Breast epithelium (tissue), 4 donors: ENCODE data around the gene MSH3. TPM values are rescaled to one million over a fixed set of nuclear protein-coding genes. Genes with fewer than 3 reads are reported as not detected.

ENCODE experiments used
- DNase-seq, 2 donors: peaks; one replicate each; pipeline ENCODE4 v3.0.0-alpha.2; 2019; ENCODE audit warnings: low spot score in 2 of 2
- H3K27ac ChIP-seq, 2 donors: fragments of 200-600 bp; sonication (generic) in 1 of 2; one replicate each; pipeline ENCODE4 v1.5.1; 2016 to 2019; ENCODE audit warnings: mild to moderate bottlenecking in 1 of 2
- H3K27me3 ChIP-seq, 2 donors: fragments of 200-600 bp; sonication (generic) in 1 of 2; one replicate each; pipeline versions ENCODE4 v1.5.1 to v1.6.0; 2017 to 2019; ENCODE audit warnings: control low read depth in 1 of 2, mild to moderate bottlenecking in 1 of 2
- H3K36me3 ChIP-seq: fragments of 200-600 bp; one replicate; pipeline ENCODE4 v1.5.1; 2019
- H3K4me1 ChIP-seq, 2 donors: fragments of 200-600 bp; sonication (generic); one replicate each; pipeline ENCODE4 v1.5.1; 2016 to 2019; ENCODE audit warnings: control low read depth in 1 of 2
- H3K4me3 ChIP-seq, 3 donors: fragments of 200-600 bp; sonication (generic); 1 replicate in 2 of 3; 2 replicates in 1 of 3; pipeline ENCODE4 v1.5.1; 2016 to 2019; ENCODE audit warnings: mild to moderate bottlenecking in 3 of 3, moderate library complexity in 2 of 3
- H3K9me3 ChIP-seq, 2 donors: fragments of 200-600 bp; sonication (generic) in 1 of 2; one replicate each; pipeline ENCODE4 v1.5.1; 2016 to 2019; ENCODE audit warnings: control low read depth in 1 of 2
- POLR2A ChIP-seq: fragments of 450-650 bp; IDR thresholded peaks from one replicate; pipeline ENCODE4 v1.6.1; 2016; ENCODE audit warnings: antibody characterized with exemption, mild to moderate bottlenecking, moderate library complexity
- POLR2AphosphoS5 ChIP-seq, 3 donors: sonication (generic); formaldehyde crosslinking; IDR thresholded peaks; one replicate each; pipeline ENCODE4 v1.6.1; 2017; ENCODE audit warnings: antibody characterized with exemption in 3 of 3
- intact Hi-C: fragments of 100-400 bp; cut with DNase I; formaldehyde crosslinking; loops from one replicate; pipeline ENCODE4 v1.15.1; 2023; ENCODE audit warnings: low total_unique reads
- total RNA-seq, 3 donors: library from RNA; depleted of rRNA; stranded (reverse); fragments of >200 nt; gene quantifications; one replicate each; pipeline ENCODE4 v1.1.0, GENCODE V29; 2016
- TF ChIP-seq, protein P1 (sequence below), 3 donors: fragments of 450-650 bp; IDR thresholded peaks; one replicate each; pipeline ENCODE4 v1.5.1; 2016 to 2017; ENCODE audit warnings: antibody characterized with exemption in 3 of 3, mild to moderate bottlenecking in 3 of 3, moderate library complexity in 3 of 3

Gene MSH3
- total RNA-seq, 3 donors from 2014 or later: 20.0 to 21.4 (median 21.3) TPM

DNA sequence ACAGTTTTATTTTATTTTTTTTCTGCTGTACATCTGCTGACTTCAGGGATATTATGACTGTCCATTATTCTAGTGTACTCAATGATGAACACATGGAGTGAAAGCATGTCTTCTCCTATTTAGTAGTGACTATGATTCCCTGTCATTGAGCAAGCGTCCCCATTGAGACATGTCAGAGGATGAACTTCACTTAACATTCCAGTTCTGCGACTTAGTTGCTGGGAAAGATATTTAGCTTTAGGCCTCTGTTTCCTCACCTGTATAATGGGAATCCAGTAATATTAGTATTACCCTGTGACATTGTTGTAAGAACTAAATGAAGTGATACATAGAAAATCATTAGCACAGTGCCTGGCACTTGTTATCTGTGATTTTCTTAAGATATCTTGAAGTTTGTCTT, 145.1 kb downstream of the MSH3 start:
- Histone ChIP-seq H3K4me3 (no peak overlapping the region), H3K27me3 (no peaks in the 10 kb centered on the region), H3K36me3 (no peaks in the 10 kb centered on the region), H3K9me3 (no peaks in the 10 kb centered on the region), H3K4me1 (no peaks in the 10 kb centered on the region), H3K27ac (no peak overlapping the region)
- TF ChIP-seq, protein P1, sequence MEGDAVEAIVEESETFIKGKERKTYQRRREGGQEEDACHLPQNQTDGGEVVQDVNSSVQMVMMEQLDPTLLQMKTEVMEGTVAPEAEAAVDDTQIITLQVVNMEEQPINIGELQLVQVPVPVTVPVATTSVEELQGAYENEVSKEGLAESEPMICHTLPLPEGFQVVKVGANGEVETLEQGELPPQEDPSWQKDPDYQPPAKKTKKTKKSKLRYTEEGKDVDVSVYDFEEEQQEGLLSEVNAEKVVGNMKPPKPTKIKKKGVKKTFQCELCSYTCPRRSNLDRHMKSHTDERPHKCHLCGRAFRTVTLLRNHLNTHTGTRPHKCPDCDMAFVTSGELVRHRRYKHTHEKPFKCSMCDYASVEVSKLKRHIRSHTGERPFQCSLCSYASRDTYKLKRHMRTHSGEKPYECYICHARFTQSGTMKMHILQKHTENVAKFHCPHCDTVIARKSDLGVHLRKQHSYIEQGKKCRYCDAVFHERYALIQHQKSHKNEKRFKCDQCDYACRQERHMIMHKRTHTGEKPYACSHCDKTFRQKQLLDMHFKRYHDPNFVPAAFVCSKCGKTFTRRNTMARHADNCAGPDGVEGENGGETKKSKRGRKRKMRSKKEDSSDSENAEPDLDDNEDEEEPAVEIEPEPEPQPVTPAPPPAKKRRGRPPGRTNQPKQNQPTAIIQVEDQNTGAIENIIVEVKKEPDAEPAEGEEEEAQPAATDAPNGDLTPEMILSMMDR (IDR thresholded peaks at IDR 0.05): no peak
- TF ChIP-seq POLR2A: no peak
- no peak for TF ChIP-seq POLR2AphosphoS5 (IDR thresholded peaks at IDR 0.05)
- no peak for DNase-seq
- intact Hi-C loops: no loop called here

DNA sequence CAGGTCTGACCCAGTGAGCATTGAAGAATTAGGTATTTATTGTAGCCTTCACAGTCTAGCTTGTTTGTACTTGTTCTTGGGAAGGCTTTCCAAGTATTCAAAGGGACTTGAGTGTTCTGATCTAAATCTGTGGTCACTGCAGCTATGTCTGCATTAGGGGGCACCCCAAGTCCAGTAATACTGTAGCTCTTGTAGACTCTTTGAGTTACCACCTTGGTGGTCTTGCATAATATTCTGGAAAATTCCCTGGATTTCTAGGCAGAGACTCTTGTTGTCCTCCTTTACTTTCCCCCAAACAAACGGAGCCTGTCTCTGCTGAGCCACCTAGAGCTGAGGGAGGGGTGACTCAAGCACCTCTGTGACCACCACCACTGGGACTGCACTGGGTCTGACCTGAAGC, 149.9 kb downstream of the MSH3 start:
- intact Hi-C loops: no loop called here
- Histone ChIP-seq H3K27me3 (no peaks in the 10 kb centered on the region), H3K9me3 (no peaks in the 10 kb centered on the region), H3K27ac (no peak overlapping the region), H3K4me3 (no peak overlapping the region), H3K4me1 (no peaks in the 10 kb centered on the region), H3K36me3 (no peaks in the 10 kb centered on the region)
- TF ChIP-seq, protein P1 (IDR thresholded peaks at IDR 0.05): no peak
- no peak for TF ChIP-seq POLR2A
- TF ChIP-seq POLR2AphosphoS5 (IDR thresholded peaks at IDR 0.05): no peak
- no peak for DNase-seq

- Histone ChIP-seq H3K4me1 (no peaks in the 10 kb centered on the region), H3K27me3 (no peaks in the 10 kb centered on the region), H3K36me3 (no peaks in the 10 kb centered on the region), H3K9me3 (no peaks in the 10 kb centered on the region), H3K27ac (no peak overlapping the region), H3K4me3 (no peak overlapping the region)
- DNase-seq: no peak
- intact Hi-C loops: no loop called here
- TF ChIP-seq POLR2AphosphoS5 (IDR thresholded peaks at IDR 0.05) (no peak), POLR2A (no peak)
- TF ChIP-seq, protein P1 (IDR thresholded peaks at IDR 0.05): no peak
Observed at GRCh38 chr5:80805038-80805437, 150.6 kb downstream of the MSH3 start.

DNA sequence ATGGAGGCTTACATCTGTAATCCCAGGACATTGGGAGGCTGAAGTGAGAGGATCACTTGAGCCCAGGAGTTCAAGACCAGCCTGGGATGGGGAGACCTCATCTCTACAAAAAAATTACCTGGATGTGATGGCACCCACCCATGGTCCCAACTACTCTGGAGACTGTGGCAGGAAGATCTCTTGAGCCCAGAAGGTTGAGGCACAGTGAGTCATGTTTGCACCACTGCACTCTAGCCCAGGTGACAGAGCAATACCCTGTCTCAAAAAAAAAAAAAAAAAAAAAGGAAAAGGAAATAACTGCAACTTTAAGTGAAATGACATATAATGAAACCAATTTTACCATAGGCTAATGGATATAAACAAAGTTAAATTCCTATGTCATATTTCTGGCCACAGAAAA, 152.5 kb downstream of the MSH3 start:
- no peak for DNase-seq
- H3K36me3 ChIP-seq: no peaks in the 10 kb centered on the region
- H3K4me1 ChIP-seq: no peaks in the 10 kb centered on the region
- H3K27me3 ChIP-seq: no peaks in the 10 kb centered on the region
- intact Hi-C loops: no loop called here
- no peak overlapping the region for H3K27ac ChIP-seq
- H3K4me3 ChIP-seq: no peak overlapping the region
- TF ChIP-seq POLR2AphosphoS5 (IDR thresholded peaks at IDR 0.05): no peak
- no peak for TF ChIP-seq POLR2A
- TF ChIP-seq, protein P1 (IDR thresholded peaks at IDR 0.05): no peak
- no peaks in the 10 kb centered on the region for H3K9me3 ChIP-seq

DNA sequence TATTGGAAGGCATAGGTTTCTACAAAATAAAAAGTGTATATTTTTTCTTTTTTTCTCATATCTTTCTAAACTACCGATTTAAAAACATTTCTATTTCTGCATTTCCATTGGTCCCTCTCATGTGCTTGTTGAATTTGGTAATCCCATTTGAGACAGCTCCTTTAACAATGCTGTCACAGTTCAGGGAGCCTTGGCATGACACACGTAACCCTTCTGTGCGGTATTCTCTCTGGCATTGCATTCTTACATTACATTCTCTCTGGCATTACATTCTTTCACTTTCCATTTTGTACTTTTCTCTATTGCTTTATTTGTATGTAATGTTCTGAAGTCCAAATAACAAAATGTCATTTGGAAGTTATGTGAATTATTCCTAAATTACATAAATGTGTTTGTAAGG, 155.0 kb downstream of the MSH3 start:
- TF ChIP-seq POLR2AphosphoS5 (IDR thresholded peaks at IDR 0.05) (no peak), POLR2A (no peak)
- TF ChIP-seq, protein P1 (IDR thresholded peaks at IDR 0.05): no peak
- Histone ChIP-seq H3K36me3 (no peaks in the 10 kb centered on the region), H3K9me3 (no peaks in the 10 kb centered on the region), H3K4me1 (no peaks in the 10 kb centered on the region), H3K27ac (no peak overlapping the region), H3K4me3 (no peak overlapping the region), H3K27me3 (no peaks in the 10 kb centered on the region)
- intact Hi-C loops: no loop called here
- DNase-seq: no peak
